SJSA1 (cell line): ENCODE data around the gene PFKM. TPM values are rescaled to one million over a fixed set of nuclear protein-coding genes. Genes with fewer than 3 reads are reported as not detected.

Experiments used
- DNase-seq, 2 experiments: peaks; one replicate each; pipeline ENCODE4 v3.0.0-alpha.2; 2015 to 2020; ENCODE audit warnings: low spot score in 2 of 2, low read depth in 1 of 2
- H3K27ac ChIP-seq: fragments of 250-450 bp; sonication (Bioruptor Pico); 2 replicates; pipeline ENCODE4 v1.5.1; 2020; ENCODE audit warnings: mild to moderate bottlenecking, moderate library complexity
- H3K27me3 ChIP-seq: fragments of 250-450 bp; sonication (Bioruptor Pico); replicated peaks from 2 replicates; pipeline ENCODE4 v1.5.1; 2020; ENCODE audit warnings: mild to moderate bottlenecking, moderate library complexity
- H3K36me3 ChIP-seq: fragments of 250-450 bp; sonication (Bioruptor Pico); 2 replicates; pipeline ENCODE4 v1.5.1; 2020; ENCODE audit warnings: mild to moderate bottlenecking
- H3K4me1 ChIP-seq: fragments of 250-450 bp; sonication (Bioruptor Pico); replicated peaks from 2 replicates; pipeline ENCODE4 v1.6.1; 2021; ENCODE audit warnings: mild to moderate bottlenecking
- H3K4me3 ChIP-seq: fragments of 250-450 bp; sonication (Bioruptor Pico); 2 replicates; pipeline ENCODE4 v1.5.1; 2020; ENCODE audit warnings: mild to moderate bottlenecking
- H3K9me3 ChIP-seq: fragments of 250-450 bp; sonication (Bioruptor Pico); replicated peaks from 2 replicates; pipeline ENCODE4 v1.5.1; 2020; ENCODE audit warnings: mild to moderate bottlenecking
- total RNA-seq: library from RNA; depleted of rRNA; stranded (reverse); fragments of >200 nt; shearing (Covaris generic); gene quantifications from 2 replicates; pipeline ENCODE4 v1.2.3, GENCODE V29; 2014; rRNA removed

The PFKM gene
- total RNA-seq, 1 experiment from 2014 or later = 920 TPM

GRCh38 chr12:48191096-48191495 is 71.9 kb downstream of the PFKM start:
- Histone ChIP-seq H3K9me3 (no peaks in the 10 kb centered on the region), H3K27ac (no peak overlapping the region), H3K4me3 (no peak overlapping the region), H3K4me1 (0 out of 2 replicates have a peak, but pooled peaks cover 3% of the 10 kb centered on the region), H3K27me3 (peaks cover 48% of the 10 kb centered on the region), H3K36me3 (no peaks in the 10 kb centered on the region)
- DNase-seq = peak in 1 of 2 experiments; percentile 53

DNA sequence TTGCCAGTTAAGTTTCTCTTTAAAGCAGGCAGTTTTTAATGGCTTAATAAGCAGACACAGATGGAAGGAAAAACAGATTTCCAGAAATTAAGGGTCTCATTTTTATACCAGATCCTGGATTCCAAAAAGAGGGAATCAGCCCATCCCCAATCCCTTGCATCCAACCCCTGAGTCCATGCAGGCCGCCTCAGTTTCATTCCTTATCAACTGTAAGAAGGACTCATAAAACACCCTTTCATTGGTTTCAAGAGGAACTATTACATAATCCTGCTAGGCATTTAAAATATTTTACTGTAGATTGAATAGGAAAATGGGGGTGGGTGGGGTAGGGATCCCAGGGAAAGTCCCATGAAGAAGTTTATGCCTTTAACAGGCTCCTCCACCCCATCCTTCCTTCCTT is 73.7 kb downstream of the PFKM start:
- H3K27ac ChIP-seq = no peak overlapping the region
- H3K4me1 ChIP-seq = peaks cover 8% of the 10 kb centered on the region; the same call in 1 of the 2 replicates
- H3K36me3 ChIP-seq = no peaks in the 10 kb centered on the region
- H3K9me3 ChIP-seq = no peaks in the 10 kb centered on the region
- H3K4me3 ChIP-seq = no peak overlapping the region
- peak in 1 of 2 experiments; percentile 72 for DNase-seq
- peaks cover 56% of the 10 kb centered on the region for H3K27me3 ChIP-seq

- Histone ChIP-seq H3K27me3 (peaks cover 56% of the 10 kb centered on the region), H3K4me1 (peaks cover 11% of the 10 kb centered on the region; the same call in 1 of the 2 replicates), H3K36me3 (no peaks in the 10 kb centered on the region), H3K4me3 (no peak overlapping the region), H3K27ac (no peak overlapping the region), H3K9me3 (no peaks in the 10 kb centered on the region)
- peak in 1 of 2 experiments; percentile 53 for DNase-seq
Observed at GRCh38 chr12:48193623-48194022, 74.5 kb downstream of the PFKM start.

DNA sequence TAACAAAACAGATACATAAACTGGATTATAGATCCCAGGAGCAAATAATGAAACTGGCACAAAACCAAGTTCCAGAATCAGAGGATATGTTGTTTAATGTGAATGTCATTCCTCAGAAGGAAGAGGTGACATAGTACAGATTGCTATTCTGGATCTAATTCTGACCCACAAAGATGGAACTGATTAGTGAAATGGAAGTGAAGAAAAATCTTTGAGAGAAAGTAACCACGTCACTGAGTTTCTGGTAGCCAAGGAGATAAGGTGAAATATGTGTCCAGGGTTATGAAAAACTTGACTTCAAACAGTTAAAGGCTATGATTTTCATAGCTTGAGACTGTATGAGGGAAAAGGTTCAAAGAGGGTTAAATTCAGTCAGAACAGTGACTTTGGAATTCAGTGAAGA is 75.6 kb downstream of the PFKM start:
- H3K4me1 ChIP-seq = peaks cover 18% of the 10 kb centered on the region
- H3K9me3 ChIP-seq = no peaks in the 10 kb centered on the region
- DNase-seq = peak in 1 of 2 experiments; percentile 23
- no peaks in the 10 kb centered on the region for H3K36me3 ChIP-seq
- H3K27ac ChIP-seq = no peak overlapping the region
- H3K4me3 ChIP-seq = no peak overlapping the region
- peaks cover 55% of the 10 kb centered on the region for H3K27me3 ChIP-seq

Other genes starting within 250 kb of the PFKM start
- gene VDR, start 214.4 kb upstream of the PFKM start, total RNA-seq = 1.4 and 2.5 TPM in 2 replicates
- 83.1 and 143 TPM in 2 replicates for gene TMEM106C, start 155.8 kb upstream of the PFKM start, total RNA-seq
- not detected in 2 replicates for gene COL2A1, start 114.9 kb upstream of the PFKM start, total RNA-seq
- 36.2 and 49.5 TPM in 2 replicates for gene SENP1, start 13.3 kb upstream of the PFKM start, total RNA-seq
- gene ASB8, start 38.2 kb downstream of the PFKM start, total RNA-seq = 236 and 314 TPM in 2 replicates
- 10.1 and 11.9 TPM in 2 replicates for gene CCDC184, start 64.3 kb downstream of the PFKM start, total RNA-seq
- gene OR10AD1, start 83.9 kb downstream of the PFKM start, total RNA-seq = not detected in 2 replicates
- 9.9 and 12.8 TPM in 2 replicates for gene ZNF641, start 231.6 kb downstream of the PFKM start, total RNA-seq